Fibroblast of lung (primary cell): Measurements from ENCODE around the gene MYO7A. TPM values are rescaled to one million over a fixed set of nuclear protein-coding genes. Genes with fewer than 3 reads are reported as not detected.

ENCODE experiments used
- DNase-seq, 2 donors: peaks; one replicate each; pipeline versions ENCODE4 v3.0.0 to v3.0.0-alpha.2; 2010; ENCODE audit warnings: low read depth in 2 of 2
- H2AFZ ChIP-seq: 2 replicates; pipeline ENCODE4 v1.5.1; 2012; ENCODE audit warnings: low read length, control low read depth, inconsistent platforms
- H3K27ac ChIP-seq: 2 replicates; pipeline ENCODE4 v1.5.1; 2011; ENCODE audit warnings: low read length, control low read depth; ENCODE audit not compliant: insufficient read depth
- H3K27me3 ChIP-seq: 2 replicates; pipeline ENCODE4 v1.5.1; 2011; ENCODE audit warnings: mild to moderate bottlenecking, low read length; ENCODE audit not compliant: control insufficient read depth, insufficient read depth
- H3K36me3 ChIP-seq: 2 replicates; pipeline ENCODE4 v1.5.1; 2011; ENCODE audit warnings: low read length; ENCODE audit not compliant: control insufficient read depth, insufficient read depth
- H3K4me1 ChIP-seq: 2 replicates; pipeline ENCODE4 v1.5.1; 2011; ENCODE audit warnings: low read length; ENCODE audit not compliant: control insufficient read depth, insufficient read depth; ENCODE audit errors: extremely low read depth
- H3K4me2 ChIP-seq: 2 replicates; pipeline ENCODE4 v1.5.1; 2011; ENCODE audit warnings: low read length, control low read depth; ENCODE audit not compliant: insufficient read depth; ENCODE audit errors: extremely low read depth
- H3K4me3 ChIP-seq, 4 experiments: fragments of 200-600 bp in 1 of 4; sonication (generic) in 1 of 4; replicated peaks in 1 of 4; 2 replicates each; pipeline ENCODE4 v1.5.1; 2011 to 2016; ENCODE audit warnings: low read length in 4 of 4, low read depth in 3 of 4, mild to moderate bottlenecking in 3 of 4, control low read depth in 2 of 4, inconsistent platforms in 1 of 4, mixed read lengths in 1 of 4; ENCODE audit not compliant: insufficient read depth in 1 of 4; ENCODE audit errors: control extremely low read depth in 1 of 4
- H3K79me2 ChIP-seq: 2 replicates; pipeline ENCODE4 v1.5.1; 2012; ENCODE audit warnings: mild to moderate bottlenecking, low read length, inconsistent platforms; ENCODE audit not compliant: control insufficient read depth, insufficient read depth
- H3K9ac ChIP-seq: 2 replicates; pipeline ENCODE4 v1.5.1; 2011; ENCODE audit warnings: mild to moderate bottlenecking, low read length, control low read depth; ENCODE audit not compliant: insufficient read depth
- H3K9me3 ChIP-seq: 2 replicates; pipeline ENCODE4 v1.5.1; 2012; ENCODE audit warnings: low read depth, low read length; ENCODE audit not compliant: control insufficient read depth, insufficient read depth
- H4K20me1 ChIP-seq: 2 replicates; pipeline ENCODE4 v1.5.1; 2011; ENCODE audit warnings: low read length; ENCODE audit not compliant: control insufficient read depth, insufficient read depth; ENCODE audit errors: extremely low read depth
- CTCF ChIP-seq, 2 donors: IDR thresholded peaks in 1 of 2; conservative IDR thresholded peaks in 1 of 2; 1 replicate in 1 of 2; 2 replicates in 1 of 2; pipeline ENCODE4 v1.5.1; 2011 to 2012; ENCODE audit warnings: low read length in 2 of 2, control low read depth in 1 of 2, inconsistent platforms in 1 of 2, low read depth in 1 of 2, mild to moderate bottlenecking in 1 of 2
- EZH2 ChIP-seq: IDR thresholded peaks from 2 replicates; pipeline ENCODE4 v1.5.1; 2012; ENCODE audit warnings: low read length, control low read depth, mild to moderate bottlenecking; ENCODE audit errors: missing control alignments
- polyA plus RNA-seq, 2 donors: library from polyadenylated mRNA; depleted of rRNA in 1 of 2; stranded (reverse) in 1 of 2; unstranded in 1 of 2; fragments of >200 nt; gene quantifications; 2 replicates each; pipeline ENCODE4 v1.2.1, GENCODE V29; 2011 to 2012; ENCODE audit warnings: missing spikeins in 1 of 2
- total RNA-seq: library from RNA; depleted of rRNA; stranded (reverse); fragments of >200 nt; gene quantifications from 2 replicates; pipeline ENCODE4 v1.2.1, GENCODE V29; 2014

MYO7A gene
- total and polyA plus RNA-seq, 2 donors (not counting 1 experiment from before 2014, with no cell fraction given): 0.01 to 0.33 TPM

DNA sequence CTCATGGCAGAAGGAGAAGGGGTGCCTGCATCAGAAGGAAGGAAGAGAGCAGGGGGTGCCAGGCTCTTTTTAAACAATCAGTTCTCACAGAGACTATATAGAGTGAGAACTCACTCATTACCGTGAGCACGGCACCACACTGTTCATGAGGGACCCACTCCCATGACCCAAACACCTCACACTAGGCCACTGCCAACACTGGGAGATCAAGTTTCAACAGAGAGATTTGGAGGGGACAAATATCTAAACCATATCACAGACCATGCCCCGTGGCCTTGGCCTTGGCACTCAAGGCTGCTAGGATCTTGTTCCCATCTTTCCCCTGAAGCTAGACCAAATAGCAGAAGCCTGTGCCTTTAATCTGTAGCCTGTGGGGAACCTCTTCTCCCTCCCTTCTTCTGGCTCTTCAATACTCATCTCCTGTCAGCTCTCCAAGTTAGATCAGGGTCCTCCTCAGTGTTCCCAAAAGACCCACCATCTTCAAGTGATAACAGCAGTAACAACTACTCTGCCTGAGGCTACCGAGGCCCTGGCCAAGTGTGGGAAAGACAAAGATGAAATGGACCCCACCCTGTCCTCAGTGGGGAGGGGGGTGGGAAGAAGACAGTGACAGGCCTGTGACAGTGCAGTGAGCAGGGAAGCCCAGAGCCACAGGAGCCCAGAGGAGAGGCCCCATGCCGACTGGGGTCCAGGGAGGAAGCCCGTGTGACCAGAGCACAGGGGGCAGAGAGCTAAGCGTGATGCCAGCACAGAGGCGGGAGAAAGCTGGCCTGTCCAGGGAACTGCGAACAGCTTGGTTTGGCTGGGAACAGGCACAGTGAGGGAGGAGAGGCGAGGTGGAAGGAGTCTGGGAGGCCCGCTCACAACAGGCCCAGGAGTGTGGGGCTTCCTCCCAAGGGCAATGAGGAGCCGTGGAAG is 72.6 kb downstream of the MYO7A start:
- Histone ChIP-seq H3K27ac (no peak overlapping the region), H3K27me3 (no peaks in the 10 kb centered on the region), H3K36me3 (no peaks in the 10 kb centered on the region), H3K4me2 (no peak overlapping the region), H3K4me1 (no peaks in the 10 kb centered on the region), H3K9ac (no peak overlapping the region), H2AFZ (no peak overlapping the region), H3K9me3 (no peaks in the 10 kb centered on the region), H3K4me3 (no peak overlapping the region), H3K79me2 (no peaks in the 10 kb centered on the region), H4K20me1 (no peaks in the 10 kb centered on the region)
- no peak for TF ChIP-seq EZH2
- TF ChIP-seq CTCF (conservative IDR thresholded peaks at IDR 0.05 in 1 of 2, IDR thresholded peaks at IDR 0.05 in 1 of 2; ENCODE audit: low read depth in 1 of 2, low read length in 2 of 2): no peak
- no peak for DNase-seq

GRCh38 chr11:77201370-77201769 is 73.3 kb downstream of the MYO7A start:
- H3K4me1 ChIP-seq: no peaks in the 10 kb centered on the region
- no peaks in the 10 kb centered on the region for H3K36me3 ChIP-seq
- no peaks in the 10 kb centered on the region for H3K79me2 ChIP-seq
- no peaks in the 10 kb centered on the region for H3K27me3 ChIP-seq
- no peaks in the 10 kb centered on the region for H4K20me1 ChIP-seq
- H2AFZ ChIP-seq: no peak overlapping the region
- no peak for DNase-seq
- no peak overlapping the region for H3K27ac ChIP-seq
- TF ChIP-seq EZH2 (no peak), CTCF (conservative IDR thresholded peaks at IDR 0.05 in 1 of 2, IDR thresholded peaks at IDR 0.05 in 1 of 2; ENCODE audit: low read depth in 1 of 2, low read length in 2 of 2) (no peak)
- no peak overlapping the region for H3K4me2 ChIP-seq
- no peak overlapping the region for H3K9ac ChIP-seq
- H3K9me3 ChIP-seq: no peaks in the 10 kb centered on the region
- H3K4me3 ChIP-seq: no peak overlapping the region

DNA sequence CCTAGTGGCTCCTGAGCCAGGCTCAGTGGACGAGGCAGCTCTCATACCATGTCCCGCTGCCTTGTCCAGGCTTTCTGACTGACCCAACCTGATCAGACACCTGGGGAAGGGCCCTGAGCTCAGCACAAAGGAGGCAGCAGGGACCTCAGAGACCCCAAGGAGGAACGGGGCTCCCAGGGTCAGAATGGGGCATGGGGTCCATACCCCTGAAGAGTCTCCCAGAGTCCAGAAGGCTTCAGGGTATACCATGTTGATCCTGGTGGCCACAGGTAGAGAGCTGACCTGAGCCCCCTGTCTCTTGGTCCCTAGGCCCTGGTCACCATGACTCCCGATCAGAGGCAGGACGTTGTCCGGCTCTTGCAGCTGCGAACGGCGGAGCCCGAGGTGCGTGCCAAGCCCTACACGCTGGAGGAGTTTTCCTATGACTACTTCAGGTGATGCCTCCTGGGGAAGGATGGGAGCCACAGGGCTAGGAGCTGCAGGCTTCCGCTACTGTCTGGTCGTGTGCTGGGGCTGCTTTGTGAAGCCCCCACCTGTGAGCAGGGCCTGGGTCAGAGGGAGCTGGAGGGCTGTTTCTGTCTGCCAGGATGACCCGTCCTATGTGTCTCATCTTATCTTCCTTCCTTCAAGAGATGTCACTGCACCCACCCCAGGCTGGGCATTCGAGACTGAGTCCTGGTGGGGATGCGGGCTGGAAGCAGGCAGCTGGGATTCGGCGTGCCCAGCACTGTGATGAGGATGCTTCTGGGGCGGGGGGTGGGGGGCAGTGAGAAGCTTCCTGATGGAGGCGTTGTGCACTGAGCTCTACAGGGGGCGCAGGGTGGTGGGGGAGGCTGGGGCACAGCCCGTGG is 74.2 kb downstream of the MYO7A start:
- DNase-seq: no peak
- H3K27ac ChIP-seq: no peak overlapping the region
- H4K20me1 ChIP-seq: no peaks in the 10 kb centered on the region

More for the DNA sequence above, 74.2 kb downstream of the MYO7A start:
- no peaks in the 10 kb centered on the region for H3K27me3 ChIP-seq
- no peak overlapping the region for H3K4me3 ChIP-seq
- no peaks in the 10 kb centered on the region for H3K79me2 ChIP-seq
- H3K4me1 ChIP-seq: no peaks in the 10 kb centered on the region
- H3K9ac ChIP-seq: no peak overlapping the region
- H3K9me3 ChIP-seq: no peaks in the 10 kb centered on the region
- H3K36me3 ChIP-seq: no peaks in the 10 kb centered on the region
- TF ChIP-seq CTCF (conservative IDR thresholded peaks at IDR 0.05 in 1 of 2, IDR thresholded peaks at IDR 0.05 in 1 of 2; ENCODE audit: low read depth in 1 of 2, low read length in 2 of 2) (no peak), EZH2 (no peak)
- no peak overlapping the region for H3K4me2 ChIP-seq
- no peak overlapping the region for H2AFZ ChIP-seq
